Activated naive CD4-positive, alpha-beta T cell treated with anti-CD3 and anti-CD28 coated beads, Interleukin-2, amount 50 U/mL, for 24 hours (primary cell): Measurements from ENCODE around the gene UBAP2.
A peak's percentile ranks its signal among the peaks of the same experiment; 100 is the strongest.

Experiments
- H3K27ac Mint-ChIP-seq: one replicate; pipeline ENCODE4 v1.8.0; 2021; ENCODE audit warnings: mild to moderate bottlenecking, mixed read lengths
- H3K27me3 Mint-ChIP-seq: one replicate; pipeline ENCODE4 v1.8.0; 2021; ENCODE audit warnings: mixed read lengths
- H3K36me3 Mint-ChIP-seq: one replicate; pipeline ENCODE4 v1.8.0; 2021; ENCODE audit warnings: mixed read lengths
- H3K4me1 Mint-ChIP-seq: one replicate; pipeline ENCODE4 v1.8.0; 2021; ENCODE audit warnings: mixed read lengths
- H3K4me3 Mint-ChIP-seq: one replicate; pipeline ENCODE4 v1.8.0; 2021; ENCODE audit warnings: mild to moderate bottlenecking, mixed read lengths
- H3K9me3 Mint-ChIP-seq: one replicate; pipeline ENCODE4 v1.8.0; 2021; ENCODE audit warnings: mixed read lengths

The UBAP2 gene

DNA sequence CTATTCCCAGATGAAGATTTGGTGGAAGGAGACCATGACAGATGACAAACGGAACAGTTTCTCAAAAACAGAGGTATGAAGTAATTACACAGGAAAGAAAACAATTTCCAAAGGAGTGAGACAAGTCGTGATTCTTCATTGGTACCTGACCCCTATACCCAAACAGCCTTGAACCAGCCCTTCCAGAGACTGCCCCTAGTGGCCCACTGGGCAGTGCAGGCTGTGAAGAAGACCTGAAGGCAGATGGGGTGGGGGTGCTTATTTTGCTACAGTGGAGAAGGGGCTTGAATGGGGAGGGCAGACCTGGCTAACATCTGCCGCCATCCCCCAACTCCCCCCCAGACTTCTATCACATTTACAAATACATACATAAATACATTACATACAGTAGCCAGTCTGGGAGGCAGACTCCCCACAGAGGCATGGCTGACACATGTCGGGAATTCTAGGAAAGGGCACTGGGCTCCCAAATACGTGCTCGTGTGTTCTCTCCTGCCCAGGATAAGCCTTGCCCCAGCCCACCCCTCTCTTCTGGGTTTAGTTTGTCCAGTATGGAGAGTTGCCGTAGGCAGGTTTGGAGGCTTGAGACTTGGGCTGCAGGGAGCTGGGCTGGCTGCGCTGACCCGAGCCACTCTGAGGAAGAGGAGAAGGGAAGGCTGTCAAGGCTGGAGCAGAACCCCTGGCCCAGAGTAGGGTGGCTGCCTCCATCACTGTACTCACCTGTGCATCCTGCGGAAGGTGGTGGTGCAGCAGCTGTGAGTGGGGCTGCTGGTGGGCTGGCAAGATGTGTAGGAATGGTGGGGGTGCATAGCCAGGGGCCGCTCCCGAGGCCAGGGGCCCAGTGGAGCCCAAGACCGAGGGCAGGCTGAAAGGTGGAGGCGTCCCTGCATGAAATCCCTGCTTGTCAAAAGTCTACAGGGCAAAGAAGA lies 126.5 kb downstream of the UBAP2 start:
- Mint-ChIP-seq H3K36me3 (peaks cover 7% of the 10 kb centered on the region), H3K27ac (peak overlapping the region; percentile 38), H3K9me3 (no peaks in the 10 kb centered on the region), H3K4me1 (no peaks in the 10 kb centered on the region), H3K27me3 (no peaks in the 10 kb centered on the region), H3K4me3 (no peak overlapping the region)

DNA sequence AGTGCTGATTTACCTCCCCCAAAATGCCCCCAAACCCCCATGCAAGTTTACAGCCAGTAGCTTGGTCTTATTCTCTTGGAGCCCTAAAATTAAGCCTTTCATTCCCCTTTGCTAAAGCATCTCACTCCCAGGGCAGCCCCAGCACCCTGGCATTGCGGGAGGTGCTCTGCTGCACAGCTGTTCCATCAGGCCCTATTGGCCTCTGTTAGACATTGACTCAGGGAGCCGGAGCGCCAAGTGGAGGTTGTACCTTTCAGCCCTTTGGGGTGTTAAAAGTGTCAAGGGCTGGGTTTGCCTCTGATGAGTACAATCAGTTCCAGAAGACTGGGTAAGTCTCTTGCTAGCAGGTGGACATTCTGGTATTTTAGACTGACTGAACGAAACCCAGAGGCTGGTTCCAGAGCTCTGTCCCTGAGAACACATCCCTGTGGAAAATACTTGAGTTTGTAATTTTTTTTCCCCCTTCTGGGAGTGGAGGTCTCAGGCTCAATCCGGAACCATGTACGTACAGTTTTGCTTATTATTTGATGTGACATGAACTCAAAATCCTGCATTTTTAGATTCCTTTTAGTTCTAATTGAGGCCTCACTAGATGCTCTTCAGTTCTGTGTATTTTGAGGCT lies 129.3 kb downstream of the UBAP2 start:
- Mint-ChIP-seq H3K36me3 (peaks cover 15% of the 10 kb centered on the region), H3K27ac (peak overlapping the region; percentile 76), H3K27me3 (no peaks in the 10 kb centered on the region), H3K4me3 (no peak overlapping the region), H3K9me3 (no peaks in the 10 kb centered on the region), H3K4me1 (no peaks in the 10 kb centered on the region)

DNA sequence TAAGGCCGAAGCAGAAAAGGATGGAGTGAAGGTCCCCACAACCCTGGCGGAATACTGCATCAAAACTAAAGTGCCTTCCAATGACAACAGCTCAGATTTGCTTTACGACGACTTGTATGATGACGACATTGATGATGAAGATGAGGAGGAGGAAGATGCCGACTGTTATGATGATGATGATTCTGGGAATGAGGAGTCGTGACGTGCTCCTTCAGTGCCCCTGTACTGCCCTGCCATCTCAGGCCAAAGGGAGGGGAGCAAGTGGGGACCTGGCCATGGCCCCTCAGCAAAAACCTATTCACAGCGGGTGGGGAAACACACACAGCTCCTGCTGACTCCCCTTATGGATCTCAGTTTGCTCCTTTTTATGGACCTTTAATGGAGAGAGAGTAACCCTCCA lies 131.7 kb downstream of the UBAP2 start:
- Mint-ChIP-seq H3K36me3 (peaks cover 15% of the 10 kb centered on the region), H3K9me3 (no peaks in the 10 kb centered on the region), H3K27me3 (no peaks in the 10 kb centered on the region), H3K4me3 (no peak overlapping the region), H3K4me1 (no peaks in the 10 kb centered on the region), H3K27ac (no peak overlapping the region)

DNA sequence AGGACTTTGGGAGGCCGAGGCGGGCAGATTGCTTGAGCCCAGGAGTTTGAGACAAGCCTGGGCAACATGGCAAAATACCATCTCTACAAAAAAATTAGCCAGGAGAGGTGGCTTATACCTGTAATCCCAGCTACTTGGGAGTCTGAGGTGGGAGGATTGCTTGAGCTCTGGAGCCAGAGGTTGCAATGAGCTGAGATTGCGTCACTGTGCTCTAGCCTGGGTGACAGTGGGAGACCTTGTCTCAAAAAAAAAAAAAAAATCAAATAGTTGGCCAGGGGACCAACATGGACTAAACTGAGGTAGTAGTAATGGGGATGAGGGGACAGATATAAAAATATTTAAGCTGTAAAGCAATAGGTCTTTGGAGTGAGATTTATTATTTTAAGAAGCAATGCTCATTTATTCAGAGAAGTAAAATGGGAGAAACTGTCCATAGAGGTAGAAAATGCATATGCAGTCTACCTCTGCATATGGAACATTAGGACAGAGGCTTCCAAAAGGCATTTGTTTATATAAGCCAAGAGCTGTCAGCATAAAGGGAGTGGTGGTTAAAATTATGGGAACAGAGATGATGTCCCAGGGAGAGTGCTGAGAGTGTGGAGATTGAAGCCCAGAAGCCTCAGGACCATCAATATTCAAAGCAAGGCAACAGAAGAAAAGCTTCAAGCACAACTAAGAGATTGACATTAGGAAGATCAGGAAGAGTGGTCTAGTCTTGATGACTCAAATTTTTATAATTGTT lies 133.6 kb downstream of the UBAP2 start:
- Mint-ChIP-seq H3K27ac (peak overlapping the region; percentile 76), H3K36me3 (peaks cover 10% of the 10 kb centered on the region), H3K27me3 (no peaks in the 10 kb centered on the region), H3K4me1 (no peaks in the 10 kb centered on the region), H3K9me3 (no peaks in the 10 kb centered on the region), H3K4me3 (no peak overlapping the region)

DNA sequence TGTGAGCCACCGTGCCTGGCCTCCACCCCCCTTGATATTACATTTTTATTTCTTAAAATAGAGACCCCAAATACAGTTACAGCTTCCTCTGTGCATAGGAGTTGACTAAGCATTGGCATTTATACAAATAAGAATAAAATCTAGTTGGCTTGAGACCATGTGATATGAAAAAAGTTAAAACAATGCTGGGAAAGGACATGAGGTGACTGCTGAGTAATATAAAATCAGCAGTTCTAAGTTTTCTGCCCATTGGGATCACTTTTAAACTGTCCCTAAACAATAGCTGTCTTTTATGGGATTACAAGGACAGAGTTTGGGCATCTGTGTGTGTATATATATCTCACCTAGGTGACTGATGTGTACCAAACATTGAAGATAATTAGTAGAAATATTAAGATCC lies 135.1 kb downstream of the UBAP2 start:
- no peak overlapping the region for H3K27ac Mint-ChIP-seq
- H3K9me3 Mint-ChIP-seq: no peaks in the 10 kb centered on the region
- no peaks in the 10 kb centered on the region for H3K4me1 Mint-ChIP-seq
- H3K36me3 Mint-ChIP-seq: peaks cover 10% of the 10 kb centered on the region
- no peak overlapping the region for H3K4me3 Mint-ChIP-seq
- H3K27me3 Mint-ChIP-seq: no peaks in the 10 kb centered on the region

DNA sequence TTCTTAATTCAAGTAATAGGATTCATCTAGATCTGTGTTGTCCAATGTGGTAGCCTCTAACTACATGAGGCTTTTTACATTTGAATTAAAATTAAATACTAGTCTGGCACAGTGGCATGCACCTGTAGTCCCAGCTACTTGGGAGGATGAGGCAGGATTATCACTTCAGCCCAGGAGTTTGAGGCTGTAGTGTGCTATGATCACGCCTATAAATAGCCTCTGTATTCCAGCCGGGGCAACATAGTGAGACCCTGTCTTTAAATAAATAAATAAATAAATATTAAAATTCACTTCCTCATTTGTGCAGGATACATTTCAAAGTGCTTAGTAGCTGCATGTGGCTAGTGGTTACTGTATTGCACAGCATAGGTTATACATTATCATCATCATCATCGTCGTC lies 139.9 kb downstream of the UBAP2 start:
- Mint-ChIP-seq H3K27me3 (no peaks in the 10 kb centered on the region), H3K4me1 (peaks cover 20% of the 10 kb centered on the region), H3K36me3 (peaks cover 2% of the 10 kb centered on the region), H3K4me3 (no peak overlapping the region), H3K27ac (no peak overlapping the region), H3K9me3 (no peaks in the 10 kb centered on the region)

DNA sequence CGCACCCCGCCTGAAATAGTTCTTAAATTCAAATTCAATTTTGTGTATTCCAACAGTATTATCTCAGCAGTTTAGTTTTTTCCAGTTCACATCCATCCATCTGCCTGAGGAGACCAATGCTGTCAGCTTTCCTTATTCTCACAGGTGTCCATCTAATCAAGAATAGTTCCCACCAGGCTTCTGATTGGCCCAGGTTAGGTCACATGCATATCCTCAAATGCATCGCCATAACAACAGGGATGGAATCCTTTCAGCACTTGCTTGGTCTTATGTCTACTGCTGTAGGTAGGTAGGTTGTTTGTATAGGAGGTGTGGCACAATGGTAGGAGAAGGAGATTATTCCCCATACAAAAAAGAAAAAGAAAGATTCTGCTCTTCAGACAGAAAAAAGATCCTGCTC lies 140.6 kb downstream of the UBAP2 start:
- peak overlapping the region; percentile 52 for H3K27ac Mint-ChIP-seq
- no peaks in the 10 kb centered on the region for H3K27me3 Mint-ChIP-seq
- peaks cover 20% of the 10 kb centered on the region for H3K4me1 Mint-ChIP-seq
- no peak overlapping the region for H3K4me3 Mint-ChIP-seq
- H3K36me3 Mint-ChIP-seq: peaks cover 2% of the 10 kb centered on the region
- no peaks in the 10 kb centered on the region for H3K9me3 Mint-ChIP-seq

DNA sequence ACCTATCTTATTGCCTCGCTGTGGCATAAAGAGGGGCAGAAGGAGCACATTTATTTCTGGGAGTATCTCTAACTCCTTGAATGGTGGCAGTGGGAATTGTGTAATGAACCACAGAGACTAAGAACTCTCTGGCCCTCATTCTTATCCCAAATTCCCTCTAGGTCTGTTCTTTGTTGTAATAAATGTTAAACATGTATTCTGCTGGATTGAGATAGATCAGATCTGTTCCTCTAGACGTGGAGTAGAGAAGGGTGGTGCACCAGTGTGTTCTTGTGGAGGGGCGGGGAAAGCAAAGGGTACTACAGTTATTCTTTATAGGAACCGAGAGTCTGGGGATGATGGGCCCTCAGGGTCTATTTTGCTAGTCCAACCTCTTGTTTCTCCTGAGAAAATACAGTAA lies 141.3 kb downstream of the UBAP2 start:
- no peaks in the 10 kb centered on the region for H3K9me3 Mint-ChIP-seq
- H3K27me3 Mint-ChIP-seq: no peaks in the 10 kb centered on the region
- H3K4me1 Mint-ChIP-seq: peaks cover 20% of the 10 kb centered on the region
- H3K4me3 Mint-ChIP-seq: no peak overlapping the region
- peaks cover 2% of the 10 kb centered on the region for H3K36me3 Mint-ChIP-seq
- H3K27ac Mint-ChIP-seq: peak overlapping the region; percentile 5

DNA sequence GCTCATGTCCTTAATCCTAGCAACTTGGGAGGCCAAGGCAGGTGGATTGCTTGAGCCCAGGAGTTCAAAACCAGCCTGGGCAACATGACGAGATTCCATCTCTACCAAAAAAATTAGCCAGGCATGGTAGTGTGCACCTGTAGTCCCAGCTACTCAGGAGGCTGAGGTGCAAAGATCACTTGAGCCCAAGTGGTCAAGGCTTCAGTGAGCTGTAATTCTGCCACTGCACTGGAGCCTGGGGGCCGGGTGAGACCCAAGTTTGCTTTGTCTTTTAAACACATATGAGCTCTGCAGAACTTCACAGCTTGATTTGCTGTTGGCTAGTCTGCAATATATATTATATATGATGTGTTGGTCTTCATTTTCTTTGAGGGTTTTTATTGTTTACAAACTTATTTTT lies 141.9 kb downstream of the UBAP2 start:
- no peaks in the 10 kb centered on the region for H3K27me3 Mint-ChIP-seq
- H3K36me3 Mint-ChIP-seq: peaks cover 2% of the 10 kb centered on the region
- no peak overlapping the region for H3K4me3 Mint-ChIP-seq
- peaks cover 20% of the 10 kb centered on the region for H3K4me1 Mint-ChIP-seq
- H3K27ac Mint-ChIP-seq: no peak overlapping the region
- H3K9me3 Mint-ChIP-seq: no peaks in the 10 kb centered on the region

DNA sequence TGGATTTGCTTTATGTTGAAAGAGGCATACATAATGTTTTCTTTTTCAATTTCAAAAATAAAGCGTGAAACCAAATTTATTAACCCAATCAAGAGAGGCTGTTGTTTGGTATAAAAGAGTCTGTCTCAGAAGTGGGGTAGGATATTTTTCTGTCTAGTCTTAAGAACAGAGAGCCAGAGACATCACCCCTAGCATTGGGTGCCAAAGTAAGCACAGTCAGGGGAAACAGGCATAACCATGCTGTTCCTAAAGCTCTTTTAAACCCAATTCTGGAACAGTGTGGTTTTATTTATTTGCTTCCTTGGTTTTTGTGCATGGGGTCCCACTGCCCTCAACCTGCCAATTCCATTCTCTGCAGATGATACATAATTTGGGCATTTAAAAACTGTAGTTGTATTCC lies 143.6 kb downstream of the UBAP2 start:
- Mint-ChIP-seq H3K27ac (peak overlapping the region; percentile 51), H3K4me1 (peaks cover 20% of the 10 kb centered on the region), H3K4me3 (no peak overlapping the region), H3K36me3 (peaks cover 5% of the 10 kb centered on the region), H3K9me3 (no peaks in the 10 kb centered on the region), H3K27me3 (no peaks in the 10 kb centered on the region)

DNA sequence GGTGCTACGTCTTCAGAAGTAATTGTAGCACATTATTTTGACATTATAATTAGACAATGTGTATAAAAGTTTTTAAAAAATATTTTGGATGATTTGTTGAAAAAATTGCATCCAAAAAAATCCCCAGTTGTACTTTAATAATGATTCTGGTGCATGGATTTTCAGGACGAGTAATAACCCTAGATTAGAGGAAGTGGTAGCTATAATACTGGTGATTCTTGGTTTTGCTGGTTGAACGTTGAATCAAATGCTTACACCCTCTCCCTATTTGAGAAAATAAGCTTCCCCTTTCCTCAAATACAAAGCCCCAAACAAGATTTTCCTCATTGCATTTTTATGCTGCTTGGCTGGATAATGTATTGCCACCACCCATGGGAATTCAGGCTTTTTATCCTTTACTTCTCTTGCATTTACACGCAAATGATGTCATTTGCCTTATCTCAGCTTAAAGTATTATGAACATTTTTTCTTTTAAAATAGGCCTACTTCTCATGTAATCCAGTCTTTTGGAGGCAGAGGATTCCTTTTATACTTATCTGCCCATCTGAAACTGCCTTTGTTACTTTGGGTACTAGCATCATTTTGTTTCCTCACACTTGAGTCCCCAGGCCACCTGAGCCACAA lies 145.4 kb downstream of the UBAP2 start:
- H3K36me3 Mint-ChIP-seq: peaks cover 5% of the 10 kb centered on the region

DNA sequence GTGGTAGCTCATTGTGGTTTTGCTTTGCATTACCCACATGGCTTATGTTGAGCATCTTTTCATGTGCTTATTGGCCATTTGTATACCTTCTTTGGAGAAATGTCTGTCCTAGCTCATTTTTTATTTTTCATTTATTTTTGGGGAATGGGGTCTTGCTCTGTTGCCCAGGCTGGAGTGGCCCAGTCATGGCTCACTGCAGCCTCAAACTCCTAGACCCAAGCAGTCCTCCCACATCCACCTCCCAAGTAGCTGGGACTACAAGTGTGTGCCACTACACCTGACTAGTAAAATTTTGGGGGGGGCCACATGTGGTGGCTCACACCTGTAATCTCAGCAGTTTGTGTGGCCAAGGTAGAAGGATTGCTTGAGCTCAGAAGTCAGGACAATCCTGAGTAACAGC lies 154.4 kb downstream of the UBAP2 start:
- H3K36me3 Mint-ChIP-seq: peaks cover 9% of the 10 kb centered on the region

More for the DNA sequence above, 145.4 kb downstream of the UBAP2 start:
- H3K27me3 Mint-ChIP-seq: no peaks in the 10 kb centered on the region
- H3K27ac Mint-ChIP-seq: no peak overlapping the region
- no peak overlapping the region for H3K4me3 Mint-ChIP-seq
- H3K9me3 Mint-ChIP-seq: no peaks in the 10 kb centered on the region
- peaks cover 20% of the 10 kb centered on the region for H3K4me1 Mint-ChIP-seq

DNA sequence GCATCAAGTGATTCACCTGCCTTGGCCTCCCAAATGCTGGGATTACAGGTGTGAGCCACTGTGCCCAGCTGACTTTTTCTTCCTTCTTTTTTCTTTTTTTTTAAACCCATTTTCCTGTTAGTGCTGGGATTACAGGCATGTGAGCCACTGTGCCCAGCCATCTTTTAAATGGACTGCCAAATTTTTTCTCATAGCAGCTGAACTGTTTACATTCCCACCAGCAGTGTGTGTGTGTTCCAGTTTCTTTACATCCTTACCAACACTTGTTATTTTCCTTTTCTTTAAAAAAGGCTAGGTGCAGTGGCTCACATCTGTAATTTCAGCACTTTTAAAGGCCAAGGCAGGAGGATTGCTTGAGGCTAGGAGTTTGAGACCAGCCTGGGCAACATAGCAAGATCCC lies 154.8 kb downstream of the UBAP2 start:
- Mint-ChIP-seq H3K36me3 (peaks cover 9% of the 10 kb centered on the region), H3K27ac (no peak overlapping the region), H3K27me3 (no peaks in the 10 kb centered on the region), H3K9me3 (no peaks in the 10 kb centered on the region), H3K4me3 (no peak overlapping the region), H3K4me1 (peaks cover 24% of the 10 kb centered on the region)

More for the DNA sequence above, 154.4 kb downstream of the UBAP2 start:
- Mint-ChIP-seq H3K27ac (no peak overlapping the region), H3K9me3 (no peaks in the 10 kb centered on the region), H3K4me1 (peaks cover 24% of the 10 kb centered on the region), H3K4me3 (no peak overlapping the region), H3K27me3 (no peaks in the 10 kb centered on the region)

DNA sequence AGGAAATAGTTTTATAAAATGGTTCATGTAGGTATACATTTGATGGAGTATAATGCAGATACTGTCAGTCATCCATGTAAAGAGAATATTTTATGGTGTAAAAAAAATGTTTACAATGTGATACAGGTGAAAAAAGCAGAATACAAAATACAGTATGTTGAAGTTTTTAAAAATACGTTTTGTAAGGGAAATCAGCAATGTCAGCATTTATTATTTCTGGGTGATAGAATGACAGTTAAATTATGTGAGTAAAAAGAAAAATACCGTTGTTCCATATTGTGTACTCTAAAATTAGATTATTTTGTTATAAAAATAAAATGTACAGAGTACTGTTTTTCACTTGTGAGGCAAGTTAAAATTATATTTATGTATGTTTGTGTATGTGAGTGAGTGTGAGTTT lies 162.7 kb downstream of the UBAP2 start:
- Mint-ChIP-seq H3K27ac (no peak overlapping the region), H3K4me3 (no peak overlapping the region), H3K4me1 (peaks cover 35% of the 10 kb centered on the region), H3K27me3 (no peaks in the 10 kb centered on the region), H3K9me3 (no peaks in the 10 kb centered on the region), H3K36me3 (peaks cover 7% of the 10 kb centered on the region)

DNA sequence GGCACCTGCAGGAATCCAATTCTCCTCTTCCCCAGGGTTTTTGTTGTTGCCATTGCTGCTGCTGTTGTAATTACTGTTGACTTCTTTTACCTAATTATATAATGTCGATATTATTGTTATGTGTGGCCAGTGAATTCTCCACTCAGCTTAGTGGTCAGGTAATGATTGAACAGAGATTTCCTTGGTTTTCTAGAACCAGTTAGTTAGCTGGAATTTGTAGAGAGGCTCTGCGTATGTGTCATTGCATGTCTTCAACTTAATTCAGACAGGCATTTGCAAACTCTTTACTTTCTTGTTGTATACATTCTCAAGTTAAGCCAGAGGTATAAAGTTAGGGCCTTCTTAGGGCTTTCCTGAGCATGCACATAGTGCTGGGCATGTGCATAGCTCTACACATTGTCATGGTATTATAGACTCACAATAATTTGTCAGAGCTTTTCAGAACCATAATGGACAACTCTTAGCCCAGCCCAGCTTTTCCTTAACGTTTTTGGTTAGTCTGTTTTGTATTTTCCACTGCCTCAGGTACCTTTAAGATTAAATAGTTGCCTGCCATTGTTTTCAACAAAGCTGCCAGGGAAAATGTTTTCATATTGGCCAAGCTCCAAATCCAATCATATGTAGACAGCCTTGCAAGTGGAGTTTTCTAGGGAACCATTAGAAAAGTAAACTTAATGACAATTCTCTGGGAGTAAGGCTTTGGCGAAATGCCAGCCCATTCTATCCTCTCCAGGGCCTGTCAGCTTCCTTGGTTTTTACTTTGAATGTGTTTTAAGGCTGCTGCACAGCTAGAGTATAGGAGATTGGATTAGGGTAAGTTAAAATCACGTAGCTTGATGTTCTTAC lies 163.6 kb downstream of the UBAP2 start:
- H3K4me3 Mint-ChIP-seq: no peak overlapping the region

More for the DNA sequence above, 163.6 kb downstream of the UBAP2 start:
- Mint-ChIP-seq H3K27me3 (no peaks in the 10 kb centered on the region), H3K36me3 (peaks cover 10% of the 10 kb centered on the region), H3K4me1 (peaks cover 42% of the 10 kb centered on the region), H3K27ac (peak overlapping the region; percentile 79), H3K9me3 (no peaks in the 10 kb centered on the region)
